ENCODE measurements around the gene EPN2. TPM values are rescaled to one million over a fixed set of nuclear protein-coding genes. Genes with fewer than 3 reads are reported as not detected.

Gene EPN2
- total RNA-seq, 1 donor from 2014 or later: 78.4 TPM

DNA sequence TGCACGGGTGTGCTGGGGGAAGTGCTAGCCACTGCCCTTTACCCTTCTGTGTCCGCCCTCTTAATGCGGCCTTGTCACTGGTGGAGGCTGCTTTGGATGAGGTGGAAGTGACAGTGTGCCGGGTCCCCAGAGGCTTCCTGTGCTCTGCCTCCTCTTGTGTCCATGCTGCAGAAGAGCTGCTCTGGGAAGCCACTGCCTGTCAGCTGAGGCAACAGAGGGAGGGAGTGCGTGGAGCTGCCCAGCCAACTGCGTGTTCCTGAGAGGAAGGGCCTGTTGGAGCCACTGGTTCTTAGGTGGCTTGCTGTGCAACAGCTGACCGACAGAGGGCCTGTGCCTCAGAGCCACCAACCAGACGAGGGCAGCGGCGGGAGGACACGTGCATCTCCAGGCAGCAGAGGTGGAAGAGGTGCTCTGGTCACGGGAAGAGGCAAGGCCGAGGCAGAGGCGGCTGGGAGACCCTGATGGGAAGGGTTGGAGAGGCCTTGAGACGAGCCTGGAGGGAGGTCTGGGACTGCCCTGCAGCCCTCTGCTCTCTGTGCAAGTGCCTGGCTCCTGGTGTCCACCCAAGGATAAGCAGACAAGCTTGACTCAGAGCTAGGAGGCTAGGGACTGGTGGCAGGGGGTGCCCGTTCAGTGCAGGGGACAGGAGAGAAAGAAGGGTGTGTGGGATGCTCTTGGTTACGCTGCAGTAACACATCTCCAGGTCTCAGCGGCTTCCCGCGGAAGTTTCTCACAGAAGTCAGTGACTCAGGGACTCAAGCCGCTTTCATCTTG lies 100.0 kb downstream of the EPN2 start:
- DNase-seq (ENCODE audit: low spot score): peak; percentile 84
- intact Hi-C loops (cut with DNase I): no loop called here

DNA sequence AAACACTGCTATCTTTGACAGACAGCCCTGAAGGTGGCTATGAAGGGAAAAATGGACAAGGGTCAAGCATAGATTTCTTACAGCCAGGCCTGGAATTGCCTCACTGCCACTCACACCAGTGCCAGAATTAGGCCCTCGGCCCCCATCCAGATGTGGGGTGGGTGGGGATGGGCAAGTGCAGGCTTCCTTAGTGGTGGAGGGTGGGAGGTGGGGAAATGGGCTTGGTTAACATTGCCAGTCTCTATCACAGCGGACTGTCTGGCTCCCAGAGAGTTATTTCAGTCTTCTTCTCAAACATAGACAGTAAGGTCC lies 100.5 kb downstream of the EPN2 start:
- DNase-seq (ENCODE audit: low spot score): no peak
- intact Hi-C loops (cut with DNase I): no loop called here

DNA sequence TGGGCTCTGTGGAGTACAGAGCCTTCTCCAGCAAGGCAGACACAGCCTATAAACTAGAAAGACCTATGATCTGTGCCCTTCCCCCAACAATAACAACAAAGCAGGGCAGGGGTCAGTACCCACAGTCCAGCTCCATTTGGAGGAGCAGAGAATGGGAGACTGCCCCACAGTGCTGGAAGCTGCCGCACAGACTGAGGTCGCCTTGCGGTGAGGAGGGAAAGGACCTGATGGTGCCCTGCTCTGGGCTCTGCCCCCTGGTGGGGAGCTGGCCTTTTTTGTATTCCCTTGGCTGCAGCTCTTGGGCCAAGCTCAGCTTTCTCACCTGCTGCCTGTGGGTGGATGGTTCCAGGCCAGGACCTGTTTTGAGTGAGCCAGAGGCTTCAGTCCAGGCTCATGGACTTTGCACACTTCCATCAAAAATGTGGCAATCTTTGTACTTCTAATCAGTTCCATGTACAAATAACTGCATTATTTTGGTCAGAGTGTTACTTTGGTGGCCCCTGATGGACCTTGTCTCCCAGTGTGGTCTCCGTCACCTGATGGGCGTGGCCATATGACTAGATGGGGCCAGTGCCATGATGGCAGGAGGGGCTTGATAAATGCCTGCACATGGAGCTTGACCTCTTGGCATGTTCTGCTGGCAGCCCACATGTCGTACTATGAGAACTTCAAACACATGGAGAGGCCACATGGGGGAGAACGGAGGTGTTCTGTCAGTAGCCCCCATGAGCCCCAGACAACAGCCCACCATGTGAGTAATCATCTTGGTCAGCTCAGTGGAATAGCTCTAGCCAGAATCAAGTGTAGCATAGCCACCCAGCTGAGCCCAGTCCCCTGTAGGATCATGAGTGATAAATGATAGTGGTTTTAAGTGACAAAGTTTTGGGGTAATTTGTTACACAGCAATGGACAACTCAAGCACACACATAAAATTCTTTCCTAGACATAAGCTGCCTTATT lies 101.1 kb downstream of the EPN2 start:
- no peak for DNase-seq (ENCODE audit: low spot score)
- intact Hi-C loops (cut with DNase I): no loop called here

DNA sequence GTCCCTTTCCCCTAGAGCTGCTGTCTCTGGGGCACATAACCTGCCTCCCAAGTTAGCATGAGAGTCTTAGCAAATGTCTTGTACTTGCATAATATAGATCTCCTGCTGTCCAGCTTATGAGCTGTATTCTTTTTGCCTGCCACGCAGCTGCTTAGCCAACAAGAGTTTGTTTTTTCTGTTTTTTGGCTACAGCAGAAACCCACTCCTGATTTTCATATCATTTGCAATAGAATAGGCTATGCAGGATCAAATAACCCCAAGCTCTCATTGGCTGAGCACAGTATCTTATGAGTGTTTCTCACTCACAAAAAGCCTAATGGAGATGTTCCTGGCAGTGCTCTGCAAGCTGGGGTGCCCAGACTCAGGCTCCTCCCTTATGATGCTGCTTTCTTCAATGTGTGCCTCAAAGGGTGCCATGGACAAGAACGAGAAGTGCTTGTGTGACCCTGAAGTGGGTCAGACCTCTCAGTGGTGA lies 102.2 kb downstream of the EPN2 start:
- intact Hi-C loops (cut with DNase I): no loop called here
- peak; percentile 35 for DNase-seq (ENCODE audit: low spot score)

DNA sequence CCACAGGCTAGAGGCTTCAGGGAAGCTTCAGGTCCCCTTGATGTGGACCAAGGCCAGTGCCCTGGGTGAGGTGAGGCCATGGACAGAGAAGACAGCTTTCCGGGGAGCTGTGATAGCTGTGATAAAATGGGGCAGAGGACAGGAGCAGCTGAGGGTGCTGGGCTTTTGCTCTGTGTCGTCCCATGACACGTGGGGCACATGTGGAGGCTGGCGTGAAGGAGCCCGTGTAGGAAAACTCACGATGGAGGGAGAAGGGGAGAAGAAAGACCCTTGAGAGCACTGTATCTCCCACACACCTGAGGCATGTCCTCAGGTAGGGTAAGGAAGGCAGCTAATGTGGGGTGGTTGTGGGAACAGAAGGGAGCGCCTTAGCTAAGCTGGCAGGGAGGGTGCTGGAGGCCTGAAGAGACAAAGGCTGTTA lies 104.1 kb downstream of the EPN2 start:
- peak; percentile 41 for DNase-seq (ENCODE audit: low spot score)
- intact Hi-C loops (cut with DNase I): no loop called here

DNA sequence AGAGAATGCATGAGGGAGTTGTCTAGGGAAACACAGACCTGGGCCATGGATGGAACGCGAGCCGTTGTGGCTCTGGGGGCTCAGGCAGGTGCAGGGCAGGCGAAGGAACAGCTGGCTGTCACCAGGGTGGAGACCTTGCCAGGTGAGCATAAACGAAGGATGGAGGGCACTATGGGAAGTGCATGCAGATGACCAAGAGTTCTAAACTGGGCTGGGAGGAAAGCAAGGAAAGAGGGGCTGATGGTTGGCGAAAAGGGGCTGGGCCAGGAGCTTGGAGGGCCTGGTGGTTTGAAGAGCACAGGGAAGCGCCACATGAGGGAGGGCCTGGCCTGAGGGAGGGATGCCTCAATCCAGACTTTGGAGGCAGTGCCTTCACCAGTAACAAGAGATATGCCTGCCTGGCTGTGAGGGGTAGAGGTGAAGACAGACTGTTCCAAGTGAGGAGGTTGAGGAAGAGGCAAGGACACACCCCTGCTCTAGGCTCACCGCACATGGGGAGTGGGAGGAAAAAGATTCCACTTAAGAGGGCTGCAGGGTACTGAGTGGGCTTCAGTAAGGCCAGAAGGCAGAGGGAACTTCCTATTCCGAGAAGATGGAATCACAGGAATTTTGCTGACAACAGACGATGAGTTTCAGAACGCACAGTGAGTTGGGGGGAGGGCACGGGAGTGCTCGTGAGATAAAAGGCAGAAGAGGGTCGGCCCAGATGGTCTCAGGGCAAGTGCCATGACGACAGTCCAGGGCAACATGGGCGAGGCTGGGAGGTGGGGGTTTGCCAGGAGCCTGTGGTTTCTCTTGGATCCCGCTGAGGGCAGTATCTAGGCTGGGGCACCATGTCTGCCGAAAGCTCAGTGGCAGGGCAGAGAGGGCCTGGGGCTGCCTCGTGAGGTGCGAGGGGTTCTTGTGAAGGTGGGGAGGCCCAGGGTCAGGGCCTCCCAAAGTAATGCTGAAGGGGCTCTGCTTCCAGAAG lies 104.8 kb downstream of the EPN2 start:
- intact Hi-C loops (cut with DNase I): no loop called here
- peak; percentile 67 for DNase-seq (ENCODE audit: low spot score)

DNA sequence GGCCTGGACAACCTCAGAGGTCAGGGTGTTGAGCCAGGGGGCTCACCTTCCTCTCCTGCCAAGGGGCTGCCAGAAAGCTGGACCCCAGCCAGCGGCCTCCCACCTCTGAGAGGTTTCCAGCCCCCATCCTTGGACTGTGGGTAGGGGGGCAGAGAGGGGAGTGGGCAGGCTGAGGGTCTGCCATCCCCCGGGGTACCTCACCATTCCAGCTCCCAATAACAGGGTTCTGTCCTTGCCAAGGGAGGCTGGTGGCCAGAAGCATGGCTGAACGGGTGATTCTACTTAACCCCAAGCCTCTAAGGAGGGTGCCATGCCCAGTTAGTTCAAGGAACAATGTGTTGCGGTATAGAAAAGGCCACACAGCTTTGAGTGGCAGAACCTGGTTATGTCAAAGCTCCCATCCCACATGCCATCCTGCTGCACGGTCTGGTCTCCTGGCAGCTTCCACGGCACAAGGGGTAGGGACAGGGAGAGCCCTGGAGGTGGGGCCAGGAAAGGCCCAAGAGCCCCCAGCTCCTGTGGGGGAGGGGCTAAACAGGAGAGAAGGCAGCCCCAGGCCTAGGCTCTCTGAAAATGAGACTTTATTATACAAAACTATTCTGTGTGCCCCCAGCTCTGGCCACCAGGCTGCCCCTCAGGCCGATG lies 105.6 kb downstream of the EPN2 start:
- intact Hi-C loops (cut with DNase I): no loop called here
- DNase-seq (ENCODE audit: low spot score): peak; percentile 70

DNA sequence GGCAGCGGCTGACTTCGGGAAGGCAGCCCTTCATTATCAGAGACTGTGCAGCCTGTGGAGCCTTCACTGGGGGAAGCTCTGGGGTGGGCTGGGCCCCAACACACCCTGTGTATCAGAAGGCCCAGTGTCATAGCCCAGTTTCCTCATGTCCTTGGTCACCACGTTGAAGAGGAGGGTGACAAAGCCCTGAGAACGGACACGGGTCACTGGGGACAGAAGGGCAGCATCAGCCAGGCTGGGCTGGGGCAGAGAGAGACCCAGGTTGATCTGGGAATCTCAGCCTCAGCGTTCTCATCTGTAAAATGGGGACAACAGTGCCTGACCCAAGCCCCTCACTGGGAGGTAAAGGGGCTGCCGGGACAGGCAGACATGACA lies 106.1 kb downstream of the EPN2 start:
- DNase-seq (ENCODE audit: low spot score): peak; percentile 39
- intact Hi-C loops (cut with DNase I): no loop called here

DNA sequence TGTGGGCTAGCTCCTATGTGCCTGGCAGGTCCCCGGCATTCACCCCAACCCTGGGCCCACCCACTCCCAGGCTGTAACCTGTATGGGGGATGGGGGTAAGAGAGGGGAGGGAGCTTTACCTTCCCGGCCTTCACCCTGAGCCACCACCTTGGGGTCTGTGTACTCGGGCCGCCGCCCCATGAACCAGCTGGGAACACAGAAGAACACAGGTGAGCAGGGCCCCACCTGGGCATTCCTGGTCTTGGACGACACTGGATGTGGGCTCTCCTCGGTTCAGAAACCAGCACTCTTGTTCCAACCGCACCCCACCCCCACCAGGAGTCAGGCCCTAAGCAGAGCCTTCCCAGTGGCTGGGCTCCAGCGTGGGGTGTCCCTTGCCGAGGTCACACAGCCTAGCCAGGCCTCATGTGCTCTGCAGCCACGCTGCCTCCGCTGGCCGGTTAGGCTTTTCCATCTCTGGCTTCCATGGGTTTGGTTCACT lies 106.5 kb downstream of the EPN2 start:
- intact Hi-C loops (cut with DNase I): no loop called here
- DNase-seq (ENCODE audit: low spot score): peak; percentile 64

DNA sequence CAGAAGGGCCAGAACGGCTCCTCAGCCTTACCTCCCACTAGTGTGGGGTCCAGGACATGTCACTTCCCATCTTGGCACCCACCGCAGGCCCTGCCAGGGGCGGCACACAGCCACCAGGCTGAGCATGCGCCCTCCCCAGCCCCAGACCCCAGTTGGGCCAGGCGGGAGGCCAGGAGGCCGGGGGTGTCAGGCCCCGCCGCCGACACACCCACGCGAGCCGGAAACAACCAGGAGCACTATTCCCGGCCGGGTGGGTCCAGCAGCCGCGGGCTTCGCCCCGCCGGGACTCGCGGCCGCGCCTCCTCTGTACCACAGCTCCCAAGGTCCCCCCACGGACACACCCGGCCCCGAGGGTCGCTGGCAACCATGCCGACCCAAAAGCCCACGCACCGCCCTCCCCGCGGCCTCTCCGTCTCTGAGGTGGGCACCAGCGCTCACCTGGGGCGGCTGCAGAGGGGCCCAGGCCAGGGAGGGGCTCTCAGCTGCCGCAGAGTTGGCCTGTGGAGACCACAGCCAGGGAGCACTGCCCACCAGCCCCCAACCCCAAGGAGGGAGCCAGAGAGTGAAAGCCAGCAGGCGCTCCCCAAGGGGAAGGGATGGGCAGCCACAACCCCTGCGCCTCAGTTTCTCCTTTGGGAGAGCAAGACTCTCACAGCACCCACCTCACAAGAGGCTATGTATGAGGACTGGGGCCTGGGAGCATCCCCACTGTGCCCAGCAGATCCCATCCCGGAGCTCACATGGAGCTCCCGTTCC lies 107.3 kb downstream of the EPN2 start:
- peak; percentile 71 for DNase-seq (ENCODE audit: low spot score)
- intact Hi-C loops (cut with DNase I): no loop called here

DNA sequence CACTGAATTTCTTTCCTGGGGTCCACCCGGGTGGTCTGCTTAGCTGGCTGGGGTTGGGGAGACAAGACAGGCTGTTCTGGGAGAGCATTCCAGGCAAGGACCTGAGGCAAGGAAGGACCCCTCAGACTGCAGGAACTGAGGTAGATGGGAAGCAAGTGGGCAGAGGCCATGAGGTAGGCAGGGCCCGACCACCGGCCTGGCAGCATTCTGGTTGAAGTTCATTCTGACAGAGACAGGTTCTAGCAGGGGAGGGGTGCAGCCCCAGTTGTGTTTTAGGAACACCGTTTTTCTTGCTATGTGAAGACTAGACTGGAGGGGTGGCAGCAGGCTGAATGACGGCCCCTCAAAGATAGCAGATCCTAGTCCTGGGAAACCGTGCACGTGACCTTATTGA lies 107.9 kb downstream of the EPN2 start:
- DNase-seq (ENCODE audit: low spot score): peak; percentile 63

DNA sequence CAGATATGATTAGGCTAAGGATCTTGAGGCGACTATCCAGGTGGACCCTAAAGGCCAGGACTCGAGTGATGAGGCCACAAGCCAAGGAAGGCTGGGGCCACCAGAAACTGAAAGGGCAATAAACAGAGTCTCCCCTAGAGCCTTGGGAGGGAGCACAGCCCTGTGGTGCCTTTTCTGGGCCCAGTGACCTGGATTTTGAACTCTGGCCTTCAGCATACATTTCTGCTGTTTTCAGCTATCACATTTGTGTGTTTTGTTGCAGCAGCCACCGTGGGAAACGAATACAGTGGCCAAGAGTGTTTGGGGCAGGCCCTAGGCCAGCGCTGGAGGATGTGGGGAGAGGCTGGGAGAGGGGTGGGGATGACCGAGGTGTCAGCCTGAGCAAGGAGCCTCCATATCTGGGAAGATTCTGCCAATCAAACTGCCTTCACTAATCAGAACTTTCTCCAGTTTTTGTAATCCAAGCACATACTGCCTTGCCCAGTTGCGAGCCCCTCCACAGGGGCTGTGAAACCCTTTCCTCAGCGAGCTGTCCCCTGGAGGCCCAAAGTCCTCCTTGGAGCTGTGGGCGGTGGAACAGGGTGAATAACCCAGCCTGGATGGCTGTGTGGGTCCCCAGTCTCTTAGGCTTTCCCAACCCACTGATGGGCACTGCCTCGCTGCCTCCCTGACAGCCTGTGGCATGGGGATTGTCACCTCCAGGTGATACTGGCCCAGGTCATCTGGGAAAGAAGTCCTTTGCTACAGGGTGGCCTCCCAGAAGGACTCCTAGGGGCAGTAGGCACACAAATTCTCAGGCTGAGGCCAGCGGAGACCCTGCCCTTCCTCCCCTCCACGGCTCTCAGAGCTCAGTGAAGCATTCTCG lies 108.6 kb downstream of the EPN2 start:
- intact Hi-C loops (cut with DNase I): no loop called here
- DNase-seq (ENCODE audit: low spot score): peak; percentile 58

More for the DNA sequence above, 107.9 kb downstream of the EPN2 start:
- intact Hi-C loops (cut with DNase I): no loop called here

DNA sequence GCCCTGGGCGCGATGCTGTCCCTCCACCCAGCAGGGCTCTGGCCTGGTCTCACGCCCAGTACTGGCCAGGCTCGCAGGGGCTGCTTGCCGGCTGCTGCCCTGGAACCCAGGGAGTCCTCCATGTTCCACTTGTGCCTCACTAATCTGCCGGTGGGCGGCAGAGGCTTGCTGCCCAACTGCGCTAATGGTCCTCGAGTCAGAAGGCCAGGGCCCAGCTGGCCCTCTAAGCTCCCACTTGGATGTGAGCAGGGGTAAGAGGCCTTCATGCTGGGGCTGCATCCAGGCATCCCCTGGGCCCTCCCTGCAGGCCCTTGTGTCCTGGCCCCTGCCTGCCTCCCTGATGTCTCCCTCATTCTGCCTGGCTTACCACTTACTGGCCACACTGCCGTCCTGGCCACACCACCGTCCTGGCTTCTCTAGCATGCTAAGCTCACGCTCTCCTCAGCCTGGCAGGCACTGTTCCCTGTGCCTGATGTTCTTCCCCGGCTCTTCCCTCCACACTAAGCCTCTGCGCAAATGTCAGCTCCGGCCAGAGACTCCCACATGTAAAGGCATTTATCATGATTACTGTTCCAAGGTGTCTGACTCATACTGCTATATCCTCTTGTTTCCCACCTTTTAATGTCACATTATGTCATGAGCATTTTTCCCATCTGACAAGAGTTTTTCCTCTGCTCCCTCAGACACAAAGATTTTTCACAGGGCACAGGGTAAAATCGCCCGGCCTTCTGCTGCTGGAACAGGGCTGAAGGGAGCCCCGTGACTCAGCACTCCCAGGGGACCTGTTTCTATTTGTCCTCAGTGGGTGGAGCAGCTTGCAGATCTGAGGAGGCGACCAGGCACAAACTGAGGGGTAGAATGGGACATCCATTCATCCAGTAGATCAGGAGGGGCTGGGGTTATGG lies 109.4 kb downstream of the EPN2 start:
- DNase-seq (ENCODE audit: low spot score): peak; percentile 87
- intact Hi-C loops (cut with DNase I): no loop called here

DNA sequence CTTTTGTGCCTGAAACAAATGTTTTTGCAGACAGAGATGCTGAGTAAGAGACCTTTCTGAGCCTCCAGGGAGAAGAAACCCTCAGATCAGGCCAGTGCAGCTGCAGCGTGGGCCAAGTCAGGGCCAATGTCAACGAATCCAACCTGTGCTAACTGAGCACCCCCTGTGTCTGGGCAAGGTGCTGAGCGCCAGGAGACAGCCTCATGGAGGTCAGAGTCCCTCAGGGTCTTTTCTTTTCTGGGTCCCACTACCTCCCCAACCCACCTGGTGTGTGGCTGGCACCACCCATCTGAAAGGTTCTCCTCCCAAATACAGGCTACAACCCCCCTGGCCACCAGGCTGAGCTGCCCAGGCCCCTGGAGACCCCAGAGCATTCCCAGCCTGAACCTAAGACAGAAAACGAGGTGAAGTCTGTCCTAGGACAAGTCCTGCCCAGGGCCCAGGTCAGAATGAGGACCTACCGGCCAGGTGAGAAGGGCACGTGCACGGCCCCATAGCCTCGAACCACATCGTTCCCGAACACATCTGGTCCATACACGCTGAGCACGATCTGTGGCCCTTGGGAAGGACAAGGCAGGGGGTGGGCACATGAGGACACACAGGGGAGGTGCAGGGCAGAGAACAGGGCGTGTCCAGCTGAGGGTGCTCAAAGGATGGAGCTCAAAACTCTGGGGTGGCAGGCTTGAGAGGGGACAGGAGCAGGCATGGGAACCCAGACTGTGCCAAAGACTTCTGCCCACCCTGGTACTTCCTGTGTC lies 110.3 kb downstream of the EPN2 start:
- DNase-seq (ENCODE audit: low spot score): peak; percentile 74
- intact Hi-C loops (cut with DNase I): no loop called here

DNA sequence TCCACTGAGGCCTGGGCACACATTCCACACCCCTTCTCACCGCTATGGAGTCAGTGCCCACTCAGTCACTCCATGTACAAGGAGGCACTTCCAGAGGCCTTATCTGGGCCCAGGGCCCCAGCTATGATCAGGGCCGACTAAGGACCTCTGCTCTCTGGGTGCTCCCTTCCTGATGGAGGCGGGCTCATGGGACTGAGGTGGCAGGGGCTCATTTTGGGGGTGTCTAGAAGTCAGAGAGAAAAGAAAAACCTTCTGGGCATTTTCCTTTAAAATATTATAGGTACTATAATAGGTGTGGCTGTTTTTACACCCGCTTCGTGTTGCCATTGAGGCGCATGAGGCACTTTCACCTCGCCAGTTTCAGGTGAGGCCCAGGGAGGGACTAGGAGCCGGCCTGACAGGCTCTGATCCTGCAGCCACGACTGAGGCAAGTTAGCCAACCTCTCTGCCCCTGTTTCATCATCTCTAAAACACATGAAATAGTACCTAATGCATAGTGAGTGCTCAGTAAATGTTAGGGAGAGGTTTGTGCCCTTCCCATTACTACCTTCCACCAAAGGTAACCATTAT lies 111.0 kb downstream of the EPN2 start:
- intact Hi-C loops (cut with DNase I): no loop called here
- DNase-seq (ENCODE audit: low spot score): peak; percentile 20

Data from cardiac septum (tissue), 1 donor.